HCT116 (cell line): Measurements from ENCODE around the gene SCUBE2. TPM values are rescaled to one million over a fixed set of nuclear protein-coding genes. Genes with fewer than 3 reads are reported as not detected.

ENCODE experiments used
- ATAC-seq: fragments of 200-7000 bp; cut with Tn5 transposase; 2 replicates; pipeline ENCODE4 v1.9.1; 2020; ENCODE audit warnings: mild to moderate bottlenecking, moderate library complexity
- BruUV-seq: library from RNA; stranded (reverse); fragments of 400-500 nt; replicated peaks from 2 replicates; lab custom pipeline; 2021; lab: Mats Ljungman, UMichigan
- CTCF ChIA-PET: fragments of 300-600 bp; sonication (Branson Sonifier 250); formaldehyde crosslinking; loops from one replicate; lab custom pipeline; 2021; ENCODE audit warnings: antibody characterized with exemption; lab: Charles Lee
- POLR2A ChIA-PET: fragments of 300-600, 350-600 bp; sonication (Branson Sonifier 250); formaldehyde crosslinking; loops from one replicate; lab custom pipeline; 2021; ENCODE audit warnings: antibody characterized with exemption; lab: Charles Lee
- RAD21 ChIA-PET, 2 experiments: fragments of 300-600 bp; sonication (Branson Sonifier 250); formaldehyde crosslinking; loops; one replicate each; lab custom pipeline; 2023; ENCODE audit warnings: low total read pairs in 2 of 2; ENCODE audit not compliant: uncharacterized antibody in 2 of 2, unreplicated experiment in 2 of 2, low non-redundant PET in 1 of 2; lab: Charles Lee
- DNase-seq: peaks from one replicate; pipeline ENCODE4 v3.0.0-alpha.2; 2010; ENCODE audit warnings: low read depth, low spot score
- H2AFZ ChIP-seq: fragments of 200-600 bp; shearing (Covaris generic), sonication (generic); 2 replicates; pipeline ENCODE4 v1.6.1; 2017; ENCODE audit warnings: low read depth, mixed run types, mixed read lengths, antibody characterized with exemption, low read length; ENCODE audit not compliant: poor library complexity, severe bottlenecking
- H3K27ac ChIP-seq: 2 replicates; pipeline ENCODE4 v1.5.1; 2012; ENCODE audit warnings: low read depth, low read length
- H3K27me3 ChIP-seq: fragments of 200-600 bp; sonication (generic); 2 replicates; pipeline ENCODE4 v1.6.1; 2016; ENCODE audit warnings: mixed run types, low read length, mixed read lengths; ENCODE audit not compliant: insufficient read depth
- H3K36me3 ChIP-seq, 2 experiments: fragments of 200-500 bp in 1 of 2; fragments of 200-600 bp in 1 of 2; sonication (Bioruptor generic) in 1 of 2; sonication (generic) in 1 of 2; 2 replicates each; pipeline versions ENCODE4 v1.5.1 to v1.6.1; 2014 to 2016; ENCODE audit warnings: low read length in 2 of 2, inconsistent platforms in 1 of 2, mixed read lengths in 1 of 2, mixed run types in 1 of 2; ENCODE audit not compliant: insufficient read depth in 2 of 2, control insufficient read depth in 1 of 2
- H3K4me1 ChIP-seq, 2 experiments: fragments of 200-600 bp in 1 of 2; sonication (generic) in 1 of 2; 2 replicates each; pipeline versions ENCODE4 v1.5.1 to v1.6.1; 2012 to 2017; ENCODE audit warnings: low read length in 2 of 2, inconsistent platforms in 1 of 2, mild to moderate bottlenecking in 1 of 2, mixed read lengths in 1 of 2, mixed run types in 1 of 2, moderate library complexity in 1 of 2; ENCODE audit not compliant: insufficient read depth in 2 of 2, control insufficient read depth in 1 of 2
- H3K4me2 ChIP-seq: fragments of 200-600 bp; sonication (generic); 2 replicates; pipeline ENCODE4 v1.6.1; 2017; ENCODE audit warnings: mixed run types, low read length, mixed read lengths
- H3K4me3 ChIP-seq, 2 experiments: fragments of 200-600 bp in 1 of 2; sonication (generic) in 1 of 2; replicated peaks in 1 of 2; 2 replicates each; pipeline ENCODE4 v1.5.1; 2011 to 2016; ENCODE audit warnings: low read length in 2 of 2, control low read depth in 1 of 2, low read depth in 1 of 2, mild to moderate bottlenecking in 1 of 2, mixed read lengths in 1 of 2, mixed run types in 1 of 2
- H3K79me2 ChIP-seq: fragments of 200-600 bp; sonication (generic); 2 replicates; pipeline ENCODE4 v1.6.1; 2017; ENCODE audit warnings: mild to moderate bottlenecking, mixed run types, low read length, moderate library complexity, mixed read lengths; ENCODE audit not compliant: insufficient read depth
- H3K9ac ChIP-seq: fragments of 200-600 bp; sonication (generic); 2 replicates; pipeline ENCODE4 v1.6.1; 2016; ENCODE audit warnings: low read length, mixed read lengths
- H3K9me2 ChIP-seq: fragments of 200-600 bp; sonication (generic), shearing (Covaris generic); 2 replicates; pipeline ENCODE4 v1.6.1; 2017; ENCODE audit warnings: mixed run types, mild to moderate bottlenecking, moderate library complexity; ENCODE audit not compliant: insufficient read depth
- H3K9me3 ChIP-seq, 2 experiments: fragments of 200-500 bp in 1 of 2; fragments of 200-600 bp in 1 of 2; sonication (Bioruptor generic) in 1 of 2; sonication (generic) in 1 of 2; 2 replicates each; pipeline ENCODE4 v1.6.1; 2014 to 2017; ENCODE audit warnings: low read length in 2 of 2, mixed read lengths in 2 of 2, inconsistent platforms in 1 of 2, low read depth in 1 of 2, mild to moderate bottlenecking in 1 of 2, mixed run types in 1 of 2, moderate library complexity in 1 of 2; ENCODE audit not compliant: control insufficient read depth in 1 of 2, insufficient read depth in 1 of 2
- H4K20me1 ChIP-seq: fragments of 200-600 bp; sonication (generic), shearing (Covaris generic); 2 replicates; pipeline ENCODE4 v1.6.1; 2017; ENCODE audit warnings: mixed run types, mild to moderate bottlenecking, moderate library complexity; ENCODE audit not compliant: insufficient read depth
- ATF3 ChIP-seq: IDR thresholded peaks from 2 replicates; pipeline ENCODE4 v1.6.1; 2012
- CEBPB ChIP-seq: IDR thresholded peaks from 2 replicates; pipeline ENCODE4 v1.6.1; 2012; ENCODE audit warnings: low read depth
- EGR1 ChIP-seq: IDR thresholded peaks from 2 replicates; pipeline ENCODE4 v1.6.1; 2012; ENCODE audit warnings: low read depth
- ELF1 ChIP-seq: IDR thresholded peaks from 2 replicates; pipeline ENCODE4 v1.6.1; 2012; ENCODE audit warnings: low read depth, borderline replicate concordance
- EZH2phosphoT487 ChIP-seq: fragments of 200-600 bp; IDR thresholded peaks from 2 replicates; pipeline ENCODE4 v1.6.1; 2018; ENCODE audit warnings: antibody characterized with exemption, borderline replicate concordance
- RAD21 ChIP-seq: IDR thresholded peaks from 2 replicates; pipeline ENCODE4 v1.6.1; 2012; ENCODE audit warnings: low read depth, mild to moderate bottlenecking
- SIN3A ChIP-seq: IDR thresholded peaks from 2 replicates; pipeline ENCODE4 v1.6.1; 2012; ENCODE audit warnings: low read depth
- SRF ChIP-seq: IDR thresholded peaks from 2 replicates; pipeline ENCODE4 v1.6.1; 2012; ENCODE audit warnings: low read depth
- YY1 ChIP-seq: IDR thresholded peaks from 2 replicates; pipeline ENCODE4 v1.6.1; 2011; ENCODE audit warnings: low read length, low read depth, moderate library complexity, mild to moderate bottlenecking; ENCODE audit not compliant: insufficient replicate concordance; ENCODE audit errors: extremely low read depth
- ZFX ChIP-seq: fragments of 450-650 bp; IDR thresholded peaks from 2 replicates; pipeline ENCODE4 v1.6.1; 2017
- intact Hi-C: fragments of 100-400 bp; cut with micrococcal nuclease; formaldehyde crosslinking; loops from 2 replicates; pipeline ENCODE4 v1.10.0; 2022
- total RNA-seq: library from RNA; stranded (reverse); gene quantifications from one replicate; pipeline ENCODE4 v1.2.1, GENCODE V29; 2021; ENCODE audit not compliant: unreplicated experiment
- TF ChIP-seq, protein P1 (sequence below), 3 experiments: fragments of 200-600 bp in 1 of 3; sonication (generic) in 1 of 3; IDR thresholded peaks in 2 of 3; conservative IDR thresholded peaks in 1 of 3; 2 replicates each; pipeline ENCODE4 v1.5.1; 2012 to 2017; ENCODE audit warnings: low read depth in 2 of 3, low read length in 2 of 3, antibody characterized with exemption in 1 of 3, borderline replicate concordance in 1 of 3, control low read depth in 1 of 3, mild to moderate bottlenecking in 1 of 3, mixed read lengths in 1 of 3, mixed run types in 1 of 3, moderate library complexity in 1 of 3; ENCODE audit not compliant: insufficient read depth in 1 of 3
- TF ChIP-seq, protein P2 (sequence below): IDR thresholded peaks from 2 replicates; pipeline ENCODE4 v1.6.1; 2012
- TF ChIP-seq, protein P3 (sequence below): IDR thresholded peaks from 2 replicates; pipeline ENCODE4 v1.6.1; 2011; ENCODE audit warnings: mild to moderate bottlenecking, low read length, moderate library complexity; ENCODE audit not compliant: insufficient replicate concordance; ENCODE audit errors: extremely low read depth

The SCUBE2 gene
- total RNA-seq, 1 experiment from 2014 or later: 1.3 TPM

DNA sequence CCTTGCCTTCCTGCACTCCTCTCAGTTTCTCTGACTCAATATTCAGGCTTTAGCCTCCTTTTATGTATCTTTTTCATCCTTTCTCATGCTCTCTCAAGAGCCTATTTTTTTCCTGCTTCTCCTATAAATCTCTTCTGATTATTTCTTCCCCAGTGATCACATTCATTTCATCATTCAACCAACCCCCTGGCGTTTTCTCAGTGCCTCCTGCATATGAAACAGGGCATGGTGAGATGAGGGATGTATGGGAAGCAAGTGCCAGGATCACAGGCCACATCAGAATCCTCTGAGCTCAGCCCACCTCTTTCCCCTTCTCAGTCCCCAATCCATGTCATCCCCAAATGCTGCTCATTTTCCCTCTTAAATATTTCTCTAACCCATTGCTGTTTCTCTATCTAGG, 48.9 kb downstream of the SCUBE2 start:
- DNase-seq: no peak
- H4K20me1 ChIP-seq: no peaks in the 10 kb centered on the region
- H3K36me3 ChIP-seq: no peaks in the 10 kb centered on the region
- TF ChIP-seq EZH2phosphoT487: no peak
- no peak for TF ChIP-seq EGR1
- no peak for TF ChIP-seq ATF3
- TF ChIP-seq CEBPB: no peak
- no TSS peak for BruUV-seq
- no peak overlapping the region for H3K9ac ChIP-seq
- H3K9me3 ChIP-seq: no peaks in the 10 kb centered on the region
- intact Hi-C loops: no loop called here
- no peak overlapping the region for H2AFZ ChIP-seq
- no peak overlapping the region for H3K4me2 ChIP-seq
- H3K4me3 ChIP-seq: no peak overlapping the region
- no peaks in the 10 kb centered on the region for H3K27me3 ChIP-seq
- CTCF ChIA-PET: no interaction called here
- no peaks in the 10 kb centered on the region for H3K79me2 ChIP-seq
- ATAC-seq: no peak
- H3K9me2 ChIP-seq: no peaks in the 10 kb centered on the region
- H3K27ac ChIP-seq: no peak overlapping the region
- RAD21 ChIA-PET: no interaction called here
- POLR2A ChIA-PET: no interaction called here
- peaks cover 0 to 22% of the 10 kb centered on the region in 2 experiments; a peak in 2 of 4 replicates for H3K4me1 ChIP-seq

- DNase-seq (no peak), ATAC-seq (no peak)
- Histone ChIP-seq H4K20me1 (no peaks in the 10 kb centered on the region), H3K4me2 (no peak overlapping the region), H3K9me3 (no peaks in the 10 kb centered on the region), H3K36me3 (no peaks in the 10 kb centered on the region), H3K4me1 (peaks cover 0 to 22% of the 10 kb centered on the region in 2 experiments; a peak in 2 of 4 replicates), H3K4me3 (no peak overlapping the region), H3K9ac (no peak overlapping the region), H3K79me2 (no peaks in the 10 kb centered on the region), H3K27me3 (no peaks in the 10 kb centered on the region), H3K27ac (no peak overlapping the region), H2AFZ (no peak overlapping the region), H3K9me2 (no peaks in the 10 kb centered on the region)
- POLR2A ChIA-PET: no interaction called here
- intact Hi-C loops: no loop called here
- no TSS peak for BruUV-seq
- RAD21 ChIA-PET: no interaction called here
- CTCF ChIA-PET: no interaction called here
- TF ChIP-seq, protein P1, sequence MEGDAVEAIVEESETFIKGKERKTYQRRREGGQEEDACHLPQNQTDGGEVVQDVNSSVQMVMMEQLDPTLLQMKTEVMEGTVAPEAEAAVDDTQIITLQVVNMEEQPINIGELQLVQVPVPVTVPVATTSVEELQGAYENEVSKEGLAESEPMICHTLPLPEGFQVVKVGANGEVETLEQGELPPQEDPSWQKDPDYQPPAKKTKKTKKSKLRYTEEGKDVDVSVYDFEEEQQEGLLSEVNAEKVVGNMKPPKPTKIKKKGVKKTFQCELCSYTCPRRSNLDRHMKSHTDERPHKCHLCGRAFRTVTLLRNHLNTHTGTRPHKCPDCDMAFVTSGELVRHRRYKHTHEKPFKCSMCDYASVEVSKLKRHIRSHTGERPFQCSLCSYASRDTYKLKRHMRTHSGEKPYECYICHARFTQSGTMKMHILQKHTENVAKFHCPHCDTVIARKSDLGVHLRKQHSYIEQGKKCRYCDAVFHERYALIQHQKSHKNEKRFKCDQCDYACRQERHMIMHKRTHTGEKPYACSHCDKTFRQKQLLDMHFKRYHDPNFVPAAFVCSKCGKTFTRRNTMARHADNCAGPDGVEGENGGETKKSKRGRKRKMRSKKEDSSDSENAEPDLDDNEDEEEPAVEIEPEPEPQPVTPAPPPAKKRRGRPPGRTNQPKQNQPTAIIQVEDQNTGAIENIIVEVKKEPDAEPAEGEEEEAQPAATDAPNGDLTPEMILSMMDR (IDR thresholded peaks at IDR 0.05 in 2 of 3, conservative IDR thresholded peaks at IDR 0.05 in 1 of 3; ENCODE audit: borderline replicate concordance in 1 of 3, insufficient read depth in 1 of 3, low read depth in 2 of 3, low read length in 2 of 3): no peak
- TF ChIP-seq SRF: no peak
- no peak for TF ChIP-seq ZFX
- TF ChIP-seq ELF1: no peak
- TF ChIP-seq, protein P2, sequence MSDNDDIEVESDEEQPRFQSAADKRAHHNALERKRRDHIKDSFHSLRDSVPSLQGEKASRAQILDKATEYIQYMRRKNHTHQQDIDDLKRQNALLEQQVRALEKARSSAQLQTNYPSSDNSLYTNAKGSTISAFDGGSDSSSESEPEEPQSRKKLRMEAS: no peak
- no peak for TF ChIP-seq SIN3A
- TF ChIP-seq, protein P3, sequence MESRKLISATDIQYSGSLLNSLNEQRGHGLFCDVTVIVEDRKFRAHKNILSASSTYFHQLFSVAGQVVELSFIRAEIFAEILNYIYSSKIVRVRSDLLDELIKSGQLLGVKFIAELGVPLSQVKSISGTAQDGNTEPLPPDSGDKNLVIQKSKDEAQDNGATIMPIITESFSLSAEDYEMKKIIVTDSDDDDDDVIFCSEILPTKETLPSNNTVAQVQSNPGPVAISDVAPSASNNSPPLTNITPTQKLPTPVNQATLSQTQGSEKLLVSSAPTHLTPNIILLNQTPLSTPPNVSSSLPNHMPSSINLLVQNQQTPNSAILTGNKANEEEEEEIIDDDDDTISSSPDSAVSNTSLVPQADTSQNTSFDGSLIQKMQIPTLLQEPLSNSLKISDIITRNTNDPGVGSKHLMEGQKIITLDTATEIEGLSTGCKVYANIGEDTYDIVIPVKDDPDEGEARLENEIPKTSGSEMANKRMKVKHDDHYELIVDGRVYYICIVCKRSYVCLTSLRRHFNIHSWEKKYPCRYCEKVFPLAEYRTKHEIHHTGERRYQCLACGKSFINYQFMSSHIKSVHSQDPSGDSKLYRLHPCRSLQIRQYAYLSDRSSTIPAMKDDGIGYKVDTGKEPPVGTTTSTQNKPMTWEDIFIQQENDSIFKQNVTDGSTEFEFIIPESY: no peak
- no peak for TF ChIP-seq YY1
- no peak for TF ChIP-seq EGR1
- TF ChIP-seq RAD21: no peak
These were observed 49.7 kb downstream of the SCUBE2 start for GRCh38 chr11:9041747-9042146.
